PFSK-1 (cell line): ENCODE results near the gene CTNNAL1.
A peak's percentile ranks its signal among the peaks of the same experiment; 100 is the strongest.

Source experiments
- FOXP2 ChIP-seq: optimal IDR thresholded peaks from 2 replicates; pipeline ENCODE3; 2011; ENCODE audit warnings: borderline replicate concordance, control low read depth, inconsistent platforms; ENCODE audit not compliant: insufficient read depth; ENCODE audit errors: extremely low read length, extremely low read depth
- POLR2AphosphoS5 ChIP-seq: IDR thresholded peaks from 2 replicates; pipeline ENCODE4 v1.6.1; 2012; ENCODE audit warnings: low read depth, mild to moderate bottlenecking, control low read depth, low read length, moderate library complexity
- REST ChIP-seq, 2 experiments: IDR thresholded peaks; 2 replicates each; pipeline versions ENCODE4 v1.6.1 to v1.8.0; 2011 to 2012; ENCODE audit warnings: low read depth in 2 of 2, low read length in 2 of 2, control low read depth in 1 of 2, inconsistent platforms in 1 of 2, mild to moderate bottlenecking in 1 of 2, moderate library complexity in 1 of 2; ENCODE audit not compliant: insufficient read depth in 1 of 2
- SIN3A ChIP-seq: IDR thresholded peaks from 2 replicates; pipeline ENCODE4 v1.6.1; 2012; ENCODE audit warnings: mild to moderate bottlenecking, low read length, moderate library complexity, borderline replicate concordance; ENCODE audit not compliant: insufficient read depth
- TAF1 ChIP-seq: IDR thresholded peaks from 2 replicates; pipeline ENCODE4 v1.6.1; 2012; ENCODE audit warnings: low read length, control low read depth, borderline replicate concordance; ENCODE audit not compliant: insufficient read depth

CTNNAL1 gene

GRCh38 chr9:109012009-109012875 lies 1.1 kb downstream of the CTNNAL1 start:
- TF ChIP-seq REST (IDR thresholded peaks at IDR 0.05; ENCODE audit: insufficient read depth in 1 of 2, low read depth in 2 of 2, low read length in 2 of 2) (no peak), TAF1 (0 out of 2 replicates have a peak, but pooled peaks have one; percentile 38), SIN3A (0 out of 2 replicates have a peak, but pooled peaks have one; percentile 17)

DNA sequence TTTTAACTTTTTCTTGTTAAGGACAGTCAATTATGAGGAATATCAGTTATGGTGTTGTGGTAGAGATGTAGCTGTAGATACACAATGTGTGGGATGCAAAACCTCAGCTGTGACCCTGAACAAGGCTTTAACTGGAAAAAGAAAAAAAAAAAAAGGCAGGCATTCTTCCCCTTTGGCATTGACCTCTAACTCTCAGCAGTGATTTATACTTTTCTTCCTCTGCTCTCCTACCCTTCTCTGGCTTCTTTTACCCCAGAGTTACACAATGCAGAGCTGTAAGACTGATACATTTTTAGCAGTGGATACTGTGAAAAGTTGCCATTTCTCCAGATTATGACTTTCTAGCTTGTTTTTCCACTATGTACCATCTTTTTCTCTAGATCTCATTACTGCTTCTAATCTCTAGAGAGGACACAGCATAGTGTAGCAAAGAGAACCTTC lies 2.0 kb downstream of the CTNNAL1 start:
- TF ChIP-seq SIN3A (no peak), FOXP2 (no peak)

- TF ChIP-seq SIN3A = no peak
- TF ChIP-seq POLR2AphosphoS5 = no peak
- no peak for TF ChIP-seq FOXP2
- TF ChIP-seq TAF1 = no peak
- no peak for TF ChIP-seq REST (IDR thresholded peaks at IDR 0.05; ENCODE audit: insufficient read depth in 1 of 2, low read depth in 2 of 2, low read length in 2 of 2)
Measured at GRCh38 chr9:109010746-109011145, 2.6 kb downstream of the CTNNAL1 start.

GRCh38 chr9:109005678-109006077 lies 7.6 kb downstream of the CTNNAL1 start:
- TF ChIP-seq REST (IDR thresholded peaks at IDR 0.05; ENCODE audit: insufficient read depth in 1 of 2, low read depth in 2 of 2, low read length in 2 of 2) (no peak), POLR2AphosphoS5 (no peak), TAF1 (no peak), FOXP2 (no peak), SIN3A (no peak)

- TF ChIP-seq POLR2AphosphoS5 = no peak
- TF ChIP-seq FOXP2 = no peak
- no peak for TF ChIP-seq TAF1
- no peak for TF ChIP-seq REST (IDR thresholded peaks at IDR 0.05; ENCODE audit: insufficient read depth in 1 of 2, low read depth in 2 of 2, low read length in 2 of 2)
- no peak for TF ChIP-seq SIN3A
Measured at GRCh38 chr9:109003116-109003515, 10.2 kb downstream of the CTNNAL1 start.
